A549 (cell line): Measurements from ENCODE around the gene CRYGN. TPM values are rescaled to one million over a fixed set of nuclear protein-coding genes. Genes with fewer than 3 reads are reported as not detected.
A peak's percentile ranks its signal among the peaks of the same experiment; 100 is the strongest.

Source experiments
- ATAC-seq, 2 experiments: fragments of 200-7000 bp in 1 of 2; fragments of >200 bp in 1 of 2; cut with Nextera tagmentation in 1 of 2; cut with Tn5 transposase in 1 of 2; 3 replicates each; pipeline versions ENCODE4 v1.8.0 to v1.9.1; 2018 to 2020; ENCODE audit warnings: mild to moderate bottlenecking in 1 of 2, moderate library complexity in 1 of 2
- CTCF ChIA-PET: fragments of 300-600 bp; sonication (Branson Sonifier 250); formaldehyde crosslinking; extraction: SDS; loops from one replicate; lab custom pipeline; 2021; ENCODE audit warnings: antibody characterized with exemption, inconsistent platforms; lab: Yijun Ruan, JAX
- POLR2A ChIA-PET: fragments of 350-600 bp; formaldehyde crosslinking; extraction: SDS; loops from one replicate; lab custom pipeline; 2021; ENCODE audit warnings: antibody characterized with exemption, inconsistent platforms; lab: Yijun Ruan, JAX
- DNase-seq, 2 experiments: peaks; one replicate each; pipeline versions ENCODE4 v3.0.0 to v3.0.0-alpha.2; 2011 to 2016; ENCODE audit warnings: low read depth in 1 of 2, low spot score in 1 of 2
- FAIRE-seq: peaks from 2 replicates; lab custom pipeline; 2011; peaks lifted over from hg19 to GRCh38; lab: Jason Lieb, UNC
- H3K27ac ChIP-seq, 2 experiments: fragments of >200 bp; sonication (Bioruptor Twin); formaldehyde crosslinking; 3 replicates each; pipeline ENCODE4 v1.5.1; 2016 to 2017
- H3K4me1 ChIP-seq: fragments of >200 bp; sonication (Bioruptor Twin); formaldehyde crosslinking; 3 replicates; pipeline ENCODE4 v1.6.1; 2016
- H3K4me2 ChIP-seq: fragments of >200 bp; sonication (Bioruptor Twin); formaldehyde crosslinking; 3 replicates; pipeline ENCODE4 v1.6.1; 2016
- H3K4me3 ChIP-seq: fragments of >200 bp; sonication (Bioruptor Twin); formaldehyde crosslinking; 3 replicates; pipeline ENCODE4 v1.5.1; 2016
- H3K9me3 ChIP-seq: fragments of >200 bp; sonication (Bioruptor Twin); formaldehyde crosslinking; 3 replicates; pipeline ENCODE4 v1.6.1; 2016
- ATOH8 ChIP-seq: fragments of 250-450 bp; sonication (Bioruptor Pico); IDR thresholded peaks from 2 replicates; pipeline ENCODE4 v1.5.0; 2020; ENCODE audit warnings: low read depth, mild to moderate bottlenecking, moderate library complexity
- BHLHE40 ChIP-seq: IDR thresholded peaks from 2 replicates; pipeline ENCODE4 v1.6.1; 2012; ENCODE audit warnings: low read depth, low read length, inconsistent platforms
- CHD2 ChIP-seq: fragments of 150-350 bp; IDR thresholded peaks from 2 replicates; pipeline ENCODE4 v1.6.1; 2014; ENCODE audit warnings: low read length; ENCODE audit not compliant: partially characterized antibody
- EHMT2 ChIP-seq: fragments of 200-600 bp; sonication (generic); IDR thresholded peaks from 2 replicates; pipeline ENCODE4 v1.6.1; 2016; ENCODE audit warnings: antibody characterized with exemption, low read depth, mild to moderate bottlenecking, moderate library complexity
- ESRRA ChIP-seq: fragments of 150-350 bp; IDR thresholded peaks from 2 replicates; pipeline ENCODE4 v1.6.1; 2014; ENCODE audit warnings: mild to moderate bottlenecking, low read length, borderline replicate concordance
- KDM5A ChIP-seq: fragments of 200-600 bp; sonication (generic); IDR thresholded peaks from 2 replicates; pipeline ENCODE4 v1.6.1; 2016; ENCODE audit warnings: antibody characterized with exemption, mild to moderate bottlenecking
- NR3C1 ChIP-seq: fragments of >200 bp; sonication (Bioruptor Twin); formaldehyde crosslinking; IDR thresholded peaks from 3 replicates; pipeline ENCODE4 v1.6.1; 2017
- POLR2A ChIP-seq: IDR thresholded peaks from 2 replicates; pipeline ENCODE4 v1.6.1; 2012; ENCODE audit warnings: mild to moderate bottlenecking, low read length
- POLR2AphosphoS2 ChIP-seq: conservative IDR thresholded peaks from 2 replicates; pipeline ENCODE4 v1.6.1; 2012; ENCODE audit warnings: low read length, improper control_type of control experiment, inconsistent platforms
- RARB ChIP-seq: fragments of 250-450 bp; sonication (Bioruptor Pico); IDR thresholded peaks from 2 replicates; pipeline ENCODE4 v1.8.0; 2021; ENCODE audit warnings: mild to moderate bottlenecking, moderate library complexity
- RNF2 ChIP-seq: fragments of 200-600 bp; sonication (generic); IDR thresholded peaks from 2 replicates; pipeline ENCODE4 v1.6.1; 2016; ENCODE audit warnings: low read depth, mild to moderate bottlenecking, antibody characterized with exemption, moderate library complexity, borderline replicate concordance
- SMC3 ChIP-seq: fragments of >200 bp; sonication (Bioruptor Twin); formaldehyde crosslinking; IDR thresholded peaks from 3 replicates; pipeline ENCODE4 v1.6.1; 2018; ENCODE audit warnings: inconsistent platforms
- ZNF302 ChIP-seq: fragments of 250-450 bp; sonication (Bioruptor Pico); IDR thresholded peaks from 2 replicates; pipeline ENCODE4 v1.9.0; 2021; ENCODE audit warnings: inconsistent platforms, mild to moderate bottlenecking, moderate library complexity
- ZSCAN20 ChIP-seq: fragments of 250-450 bp; sonication (Bioruptor Pico); IDR thresholded peaks from 2 replicates; pipeline ENCODE4 v1.8.0; 2022; ENCODE audit warnings: mild to moderate bottlenecking, moderate library complexity
- WGBS: methylation state at CpG from one replicate; pipeline ENCODE4 v1.1.6; 2017; ENCODE audit errors: missing lambda C conversion rate; 5-methylcytosine and 5-hydroxymethylcytosine counted together
- polyA plus RNA-seq, 4 experiments: library from polyadenylated mRNA; depleted of rRNA in 3 of 4; stranded (reverse); fragments of >200 nt; fragmentation: RNase III in 1 of 4; extraction: RNeasy Plus Mini Kit Qiagen cat#74134 plus additional on column Dnase treatment in 1 of 4; gene quantifications; 2 replicates in 3 of 4; 3 replicates in 1 of 4; pipeline ENCODE4 v1.2.3, GENCODE V29; 2011 to 2017
- TF ChIP-seq, protein P1 (sequence below): fragments of 450-650 bp; IDR thresholded peaks from 2 replicates; pipeline ENCODE4 v1.6.1; 2014; ENCODE audit warnings: antibody characterized with exemption
- TF ChIP-seq, protein P2 (sequence below): fragments of 250-450 bp; sonication (Bioruptor Pico); IDR thresholded peaks from 2 replicates; pipeline ENCODE4 v1.5.0; 2021; ENCODE audit warnings: mild to moderate bottlenecking, moderate library complexity, borderline replicate concordance

The CRYGN gene
- polyA plus RNA-seq, 2 of the 4 experiments (the other 2 are of a cell fraction), result not detected

DNA sequence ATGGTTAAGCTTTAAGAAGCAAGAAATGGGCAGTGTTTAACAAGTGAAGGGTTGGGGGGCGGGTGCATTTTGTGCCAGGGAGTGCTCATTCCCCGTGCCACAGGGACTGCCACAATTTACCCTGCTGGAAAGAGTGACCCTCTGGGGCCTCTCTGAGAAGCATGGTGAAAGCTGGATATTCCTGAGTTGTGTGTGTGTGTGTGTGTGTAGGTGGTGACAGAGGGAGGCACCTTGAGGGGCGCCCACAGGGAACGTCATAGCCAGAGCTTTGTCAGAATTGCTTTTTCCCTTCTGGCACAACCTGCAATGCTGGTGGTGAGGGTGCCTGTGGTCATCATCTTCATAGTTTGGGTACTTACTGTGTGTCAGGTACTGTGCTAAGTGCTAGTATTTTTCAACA lies 27.6 kb downstream of the CRYGN start:
- H3K4me3 ChIP-seq, result no peak overlapping the region
- peaks cover 29% of the 10 kb centered on the region for H3K4me1 ChIP-seq
- FAIRE-seq (no peak), ATAC-seq (no peak), DNase-seq (no peak)
- CTCF ChIA-PET, result interaction anchor here (1.2 to 2.7 kb wide), 3 partner anchors 18 to 44 kb away, joined by 3 to 13 read pairs (median 8); no protein-coding TSS in a partner anchor
- TF ChIP-seq RARB (CRISPR knock-in tag) (no peak), KDM5A (no peak)
- TF ChIP-seq, protein P1, sequence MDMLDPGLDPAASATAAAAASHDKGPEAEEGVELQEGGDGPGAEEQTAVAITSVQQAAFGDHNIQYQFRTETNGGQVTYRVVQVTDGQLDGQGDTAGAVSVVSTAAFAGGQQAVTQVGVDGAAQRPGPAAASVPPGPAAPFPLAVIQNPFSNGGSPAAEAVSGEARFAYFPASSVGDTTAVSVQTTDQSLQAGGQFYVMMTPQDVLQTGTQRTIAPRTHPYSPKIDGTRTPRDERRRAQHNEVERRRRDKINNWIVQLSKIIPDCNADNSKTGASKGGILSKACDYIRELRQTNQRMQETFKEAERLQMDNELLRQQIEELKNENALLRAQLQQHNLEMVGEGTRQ, result no peak
- TF ChIP-seq, protein P2, sequence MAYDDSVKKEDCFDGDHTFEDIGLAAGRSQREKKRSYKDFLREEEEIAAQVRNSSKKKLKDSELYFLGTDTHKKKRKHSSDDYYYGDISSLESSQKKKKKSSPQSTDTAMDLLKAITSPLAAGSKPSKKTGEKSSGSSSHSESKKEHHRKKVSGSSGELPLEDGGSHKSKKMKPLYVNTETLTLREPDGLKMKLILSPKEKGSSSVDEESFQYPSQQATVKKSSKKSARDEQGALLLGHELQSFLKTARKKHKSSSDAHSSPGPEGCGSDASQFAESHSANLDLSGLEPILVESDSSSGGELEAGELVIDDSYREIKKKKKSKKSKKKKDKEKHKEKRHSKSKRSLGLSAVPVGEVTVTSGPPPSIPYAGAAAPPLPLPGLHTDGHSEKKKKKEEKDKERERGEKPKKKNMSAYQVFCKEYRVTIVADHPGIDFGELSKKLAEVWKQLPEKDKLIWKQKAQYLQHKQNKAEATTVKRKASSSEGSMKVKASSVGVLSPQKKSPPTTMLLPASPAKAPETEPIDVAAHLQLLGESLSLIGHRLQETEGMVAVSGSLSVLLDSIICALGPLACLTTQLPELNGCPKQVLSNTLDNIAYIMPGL (CRISPR knock-in tag), result no peak
- no peak overlapping the region for H3K4me2 ChIP-seq
- H3K9me3 ChIP-seq, result 0 out of 3 replicates have a peak, but pooled peaks cover 2% of the 10 kb centered on the region
- 51% methylated on average over 4 of the region's 4 CpGs for WGBS
- H3K27ac ChIP-seq, result no peak overlapping the region
- POLR2A ChIA-PET, result no interaction called here

GRCh38 chr7:151411551-151411950 lies 28.4 kb downstream of the CRYGN start:
- Histone ChIP-seq H3K9me3 (0 out of 3 replicates have a peak, but pooled peaks cover 2% of the 10 kb centered on the region), H3K4me3 (no peak overlapping the region), H3K4me2 (no peak overlapping the region), H3K27ac (peak overlapping the region in 1 of 2 experiments; percentile 13; a peak in 1 of 6 replicates), H3K4me1 (peaks cover 23% of the 10 kb centered on the region)
- FAIRE-seq (no peak), DNase-seq (no peak), ATAC-seq (peak in 1 of 2 experiments; percentile 23; a peak in 3 of 6 replicates)
- ChIA-PET POLR2A (no interaction called here), CTCF (interaction anchor here (1.2 to 2.7 kb wide), 3 partner anchors 18 to 43 kb away, joined by 3 to 13 read pairs (median 8); no protein-coding TSS in a partner anchor)
- no peak for TF ChIP-seq ATOH8 (CRISPR knock-in tag)
- no peak for TF ChIP-seq ZNF302
- TF ChIP-seq POLR2AphosphoS2, result no peak
- TF ChIP-seq ZSCAN20 (CRISPR knock-in tag), result no peak
- 89% methylated on average over 5 of the region's 6 CpGs for WGBS

- DNase-seq, result no peak
- H3K4me3 ChIP-seq, result peak overlapping the region; percentile 46
- no peak for FAIRE-seq
- peaks cover 15% of the 10 kb centered on the region; the same call in 1 of the 3 replicates for H3K4me1 ChIP-seq
- POLR2A ChIA-PET, result no interaction called here
- no peak for TF ChIP-seq EHMT2
- TF ChIP-seq SMC3, result no peak
- TF ChIP-seq ZNF302, result no peak
- TF ChIP-seq ESRRA, result no peak
- TF ChIP-seq RNF2, result no peak
- TF ChIP-seq, protein P2 (CRISPR knock-in tag), result no peak
- TF ChIP-seq NR3C1, result no peak
- no peak for TF ChIP-seq BHLHE40
- TF ChIP-seq POLR2A, result no peak
- no peak for TF ChIP-seq CHD2
- no peak for TF ChIP-seq ATOH8 (CRISPR knock-in tag)
- H3K4me2 ChIP-seq, result peak overlapping the region; percentile 91
- CTCF ChIA-PET, result interaction anchor here (1.6 to 2.7 kb wide), 2 partner anchors 38 to 42 kb away, joined by 8 to 13 read pairs; no protein-coding TSS in a partner anchor
- peak overlapping the region; percentile 60 to 86 for H3K27ac ChIP-seq
- ATAC-seq, result peak; percentile 58 to 63; a peak in 4 of 6 replicates
- 58% methylated on average over 35 of the region's 55 CpGs for WGBS
- 0 out of 3 replicates have a peak, but pooled peaks cover 2% of the 10 kb centered on the region for H3K9me3 ChIP-seq
Observed at GRCh38 chr7:151410405-151411390, 29.2 kb downstream of the CRYGN start.
